HG02623 (cell line): ENCODE data around the gene ALX4.

Experiments
- ATAC-seq: cut with Tn5 transposase; IDR thresholded peaks from one replicate; pipeline ENCODE4 v1.9.1; 2021; ENCODE audit warnings: moderate library complexity; ENCODE audit not compliant: unreplicated experiment

The ALX4 gene

DNA sequence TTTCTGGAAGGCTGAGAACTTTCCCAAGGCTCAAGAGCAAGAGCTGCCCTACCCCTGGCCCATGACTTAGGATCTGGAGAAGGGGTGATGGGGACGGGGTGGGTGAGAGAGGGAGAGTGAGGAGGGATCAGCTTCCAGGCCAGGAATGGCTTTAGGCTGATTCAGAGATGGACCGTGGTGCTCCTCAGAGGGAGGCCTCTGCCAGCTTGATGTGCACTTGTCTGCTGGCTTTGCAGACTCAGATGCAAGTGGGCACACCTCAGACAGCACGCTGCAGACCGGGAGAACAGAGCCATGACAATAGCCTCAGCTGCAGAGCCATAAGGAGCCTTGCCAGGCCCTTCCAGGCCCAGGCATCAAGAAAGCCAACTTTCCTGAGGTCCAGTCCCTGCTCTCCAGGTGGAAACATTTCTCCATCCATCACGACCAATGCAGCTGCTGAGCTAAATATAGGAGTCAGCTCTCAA lies 41.3 kb downstream of the ALX4 start:
- ATAC-seq: no peak

DNA sequence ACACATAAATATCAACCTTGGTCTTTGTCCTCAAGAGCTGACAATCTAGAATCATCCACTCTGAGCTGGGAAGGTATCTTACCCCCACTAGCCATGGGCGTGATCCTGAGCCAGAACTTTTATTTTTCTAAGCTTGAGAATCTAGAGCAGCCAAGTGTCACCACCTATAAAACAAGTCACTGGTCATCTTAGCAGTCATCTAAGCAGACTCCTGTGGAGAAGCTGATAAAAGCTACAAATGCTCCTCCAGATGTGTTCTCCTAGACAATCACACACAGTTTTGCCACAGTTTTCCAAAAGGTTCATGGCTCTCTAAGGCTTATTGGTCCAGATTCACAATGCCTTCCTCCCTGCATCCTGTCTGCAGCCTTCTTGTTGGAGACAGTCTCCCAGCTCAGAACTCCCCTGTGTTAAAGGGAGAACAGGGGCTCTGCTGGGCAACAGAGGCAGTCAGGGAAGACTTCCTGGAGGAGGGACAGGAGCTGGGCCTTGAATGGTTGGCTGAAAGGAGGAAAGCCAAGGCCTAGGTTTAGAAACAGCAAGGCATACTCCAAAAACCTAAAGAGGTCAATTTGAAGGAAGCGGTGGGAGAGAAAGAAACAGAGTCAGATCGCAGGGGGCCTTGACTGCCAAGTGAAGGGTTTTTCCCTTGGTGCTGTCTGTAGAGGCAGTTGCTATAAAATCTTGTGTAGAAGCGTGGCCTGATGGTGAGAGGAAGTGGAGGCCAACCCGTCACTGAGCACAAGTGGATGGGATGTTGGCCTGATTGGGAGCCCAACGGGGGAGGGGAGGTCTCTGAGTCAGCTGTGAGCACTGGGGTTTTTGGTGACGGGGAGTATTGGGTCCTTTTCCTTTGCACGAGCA lies 42.0 kb downstream of the ALX4 start:
- ATAC-seq: no peak

DNA sequence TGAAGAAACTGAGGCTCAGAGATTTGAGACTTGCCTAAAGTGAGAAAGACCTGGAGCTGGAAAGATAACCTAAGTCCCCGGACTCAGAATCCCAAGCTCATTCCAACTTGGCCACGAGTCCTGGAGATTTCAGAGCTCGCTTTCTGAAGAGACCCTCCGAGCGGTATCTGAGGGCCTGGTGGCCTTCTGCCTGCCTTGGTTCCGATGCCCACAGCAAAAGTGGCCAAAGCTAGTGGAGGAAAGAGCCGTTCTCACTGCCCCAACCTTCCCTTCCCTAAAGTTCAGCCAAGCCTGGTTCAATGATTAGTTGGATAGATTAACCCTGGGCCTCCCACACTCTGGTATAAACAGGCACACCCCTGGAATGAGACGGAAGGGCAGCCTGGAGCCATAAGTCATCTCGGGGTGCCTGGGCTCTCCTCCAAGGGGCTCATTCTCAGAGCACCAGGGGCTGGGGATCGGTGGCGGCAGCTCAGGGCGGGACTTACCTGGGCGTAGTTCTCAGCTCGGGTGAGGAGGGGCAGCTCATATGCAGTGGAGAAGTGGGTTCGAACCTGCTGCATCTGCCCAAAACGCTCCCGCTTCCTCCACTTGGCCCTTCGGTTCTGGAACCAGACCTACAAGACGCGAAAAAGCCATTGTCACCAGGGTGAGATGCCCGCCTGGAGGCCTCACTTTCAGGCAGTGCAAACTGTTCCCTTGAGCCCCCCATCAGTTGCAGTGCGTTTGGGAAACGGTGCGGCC lies 42.8 kb downstream of the ALX4 start:
- ATAC-seq: no peak

DNA sequence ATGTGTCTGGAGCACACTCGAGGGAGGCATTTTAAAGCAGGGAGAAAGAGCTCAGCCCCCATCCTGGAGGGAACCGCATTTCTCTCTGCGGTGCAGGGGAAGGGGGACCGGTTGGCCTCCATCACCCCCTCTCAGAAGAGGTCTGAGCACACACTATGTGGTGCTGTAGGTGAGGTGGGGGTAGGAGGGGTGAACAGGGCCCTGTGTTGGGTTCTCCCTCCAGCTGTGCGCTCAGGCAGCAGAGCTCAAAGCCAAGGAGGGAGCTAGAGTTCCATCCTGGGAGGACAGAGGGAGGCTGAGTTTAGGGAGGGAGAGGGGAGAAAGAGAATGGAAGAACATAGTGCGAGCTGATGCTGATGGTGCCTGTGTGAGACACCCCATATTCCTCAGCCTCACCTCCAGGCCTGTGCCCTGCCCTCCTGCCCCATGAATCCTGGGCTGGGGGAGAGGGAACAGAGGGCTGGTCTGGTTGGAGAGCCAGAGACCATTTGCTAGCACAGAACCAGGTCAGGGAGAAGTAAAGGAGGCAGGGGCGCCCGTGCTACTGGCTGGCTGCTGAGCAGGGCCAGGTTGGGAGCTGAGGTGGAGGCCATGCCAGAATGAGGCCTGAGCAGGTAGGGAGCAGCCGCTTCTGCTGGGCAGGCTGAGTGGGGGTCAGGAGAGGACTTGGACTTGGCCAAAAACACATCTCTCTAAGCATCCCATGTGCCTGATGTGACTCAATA lies 43.7 kb downstream of the ALX4 start:
- no peak for ATAC-seq

DNA sequence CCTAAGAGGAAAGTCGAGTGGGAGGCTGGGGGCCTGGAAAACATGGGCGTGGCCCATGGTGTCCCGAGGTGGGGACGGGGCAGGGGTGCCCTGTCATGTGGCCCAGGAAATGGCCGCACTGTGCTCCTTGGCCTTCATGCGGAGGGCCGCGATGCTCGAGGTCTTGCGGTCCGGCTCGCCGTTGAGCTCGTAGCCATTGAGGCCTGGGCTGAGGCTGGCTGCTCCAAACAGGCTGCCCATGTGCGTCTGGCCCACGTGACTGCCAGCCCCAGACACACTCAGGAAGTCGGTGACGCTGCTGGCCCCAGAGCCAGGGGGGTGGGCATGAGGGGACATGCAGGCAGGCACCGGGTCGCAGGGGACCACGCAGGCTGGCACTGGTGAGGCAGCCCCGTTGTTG lies 45.2 kb downstream of the ALX4 start:
- ATAC-seq: no peak

DNA sequence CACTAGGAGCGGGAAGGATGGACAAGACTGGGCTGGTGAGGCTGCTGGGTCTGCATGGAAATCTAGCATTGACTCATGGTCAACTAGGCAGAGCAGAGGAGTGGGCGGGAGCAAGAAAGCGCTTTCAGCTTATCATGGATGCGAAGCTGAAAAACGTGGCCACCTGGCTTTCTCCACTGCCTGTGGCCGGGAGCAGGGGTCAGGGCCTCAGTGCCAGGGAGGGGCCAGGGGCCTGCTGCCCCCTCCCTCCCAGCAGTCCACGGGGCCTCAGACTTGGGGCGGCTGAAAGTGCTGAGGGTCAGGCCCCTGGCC lies 45.5 kb downstream of the ALX4 start:
- no peak for ATAC-seq

DNA sequence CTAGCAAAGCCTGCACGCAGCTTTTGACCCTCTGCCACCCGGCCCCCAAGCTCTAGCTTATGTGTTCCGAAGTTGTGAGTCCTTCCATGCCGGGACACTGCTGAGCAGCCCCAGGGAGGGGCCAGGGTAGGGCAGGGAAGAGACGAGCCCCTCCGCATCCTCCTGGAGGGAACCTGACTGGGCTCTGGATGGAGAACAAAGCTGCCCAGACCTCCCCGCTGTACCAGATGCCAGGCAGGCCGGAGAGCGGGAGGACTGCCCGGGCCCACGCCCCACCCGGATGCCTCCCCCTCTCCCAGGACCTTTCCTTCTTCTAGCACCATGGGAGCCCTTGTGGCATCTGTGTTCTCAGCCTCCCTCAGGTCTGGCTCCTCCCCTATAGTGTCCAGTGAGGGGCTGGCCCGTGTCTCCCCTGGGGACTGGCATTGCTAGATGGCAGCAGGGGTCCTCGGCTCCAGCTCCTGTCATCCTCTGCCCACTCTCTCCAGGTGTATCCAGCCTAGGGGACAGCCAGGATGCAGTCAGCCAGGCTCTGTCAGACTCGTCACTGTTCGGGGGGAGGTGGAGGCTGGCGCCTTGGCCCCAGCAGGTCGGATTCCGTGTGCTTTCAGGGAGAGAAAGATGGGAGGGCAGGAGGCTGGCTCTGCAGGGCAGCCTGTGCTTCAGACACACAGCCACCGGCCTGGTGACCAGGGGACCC lies 46.1 kb downstream of the ALX4 start:
- ATAC-seq: no peak

DNA sequence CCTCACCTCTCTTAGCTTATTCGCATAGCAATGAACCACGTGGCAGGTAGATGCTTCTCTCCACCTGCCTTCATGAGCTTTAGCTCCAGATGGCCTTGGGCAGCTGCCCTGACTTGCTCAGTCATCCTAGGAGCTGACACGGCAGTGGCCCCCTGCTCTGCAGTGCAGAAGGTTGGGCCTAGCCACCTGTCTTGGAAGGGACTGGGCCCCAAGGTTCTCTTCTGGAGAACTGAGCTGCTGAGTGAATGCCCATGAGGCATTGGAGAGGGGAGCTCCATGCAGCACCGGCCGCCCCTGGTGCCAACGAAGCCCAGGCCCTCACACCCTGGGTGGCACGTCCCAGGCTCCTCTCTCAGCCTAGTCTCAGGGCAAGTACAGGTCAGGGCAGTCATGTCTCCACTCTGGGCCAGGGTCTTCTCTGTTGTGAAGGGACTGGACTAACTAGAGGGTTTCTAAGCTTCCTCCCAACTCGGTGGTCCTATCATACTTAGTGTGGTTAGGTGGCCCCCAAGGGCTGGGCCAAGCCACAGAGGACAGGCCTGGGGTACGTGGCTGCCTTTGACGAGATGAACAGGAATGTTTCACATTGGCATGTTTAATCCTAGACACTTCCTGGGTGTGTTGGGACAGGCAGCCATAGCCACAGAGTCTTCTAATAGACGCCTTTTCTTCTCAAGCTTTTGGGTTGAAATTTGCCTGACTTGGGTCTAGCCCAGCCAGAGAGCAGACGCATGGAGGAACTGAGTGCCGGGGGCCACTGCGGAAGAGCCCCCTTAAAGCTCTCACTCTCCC lies 47.9 kb downstream of the ALX4 start:
- ATAC-seq: no peak

DNA sequence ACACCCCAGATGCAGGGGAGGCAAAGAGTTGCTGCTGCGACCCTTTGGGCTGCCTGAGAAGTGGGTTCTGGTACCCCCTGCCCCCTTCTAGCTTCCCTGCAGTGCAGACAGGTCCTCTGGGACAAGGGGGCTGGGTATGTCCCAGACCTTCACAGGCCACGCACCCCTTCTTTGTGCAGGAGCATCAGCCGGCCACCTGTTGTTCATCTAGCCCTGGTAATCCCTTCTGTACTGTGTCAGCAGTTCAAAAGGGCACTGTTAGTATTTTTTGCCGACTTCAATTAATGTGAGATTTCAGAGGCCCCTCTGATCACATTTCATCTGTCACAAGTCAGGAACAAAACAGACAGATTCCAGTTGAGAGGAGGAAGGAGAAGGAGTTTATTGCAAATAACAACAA lies 49.9 kb downstream of the ALX4 start:
- no peak for ATAC-seq

DNA sequence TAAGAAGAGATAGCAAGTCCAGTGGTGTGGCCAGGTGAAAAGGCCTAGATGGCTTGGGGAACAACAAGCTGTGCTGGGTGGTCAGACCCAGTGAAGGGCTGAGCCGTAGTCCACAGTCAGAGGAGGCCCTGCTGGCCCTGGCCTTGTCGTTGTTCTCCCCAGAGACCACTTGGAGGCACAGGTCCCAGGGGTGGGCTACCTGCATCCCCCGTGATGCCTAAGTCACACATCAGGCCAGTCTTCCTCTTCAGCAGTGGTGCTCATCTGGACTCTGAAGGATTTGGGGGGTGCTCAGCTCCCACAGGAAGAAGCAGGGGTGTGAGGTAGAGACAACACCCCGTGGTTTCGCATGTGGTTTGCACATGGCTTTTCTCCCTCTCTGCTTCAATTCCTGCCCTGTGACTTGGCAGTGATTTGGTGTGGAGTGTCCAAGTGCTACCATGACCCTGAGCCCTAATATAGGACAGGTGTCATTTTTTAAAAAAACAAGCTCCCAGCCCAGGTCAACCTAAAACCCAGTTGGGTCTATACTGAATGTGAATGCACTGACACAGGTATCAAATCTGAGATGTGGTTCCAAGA lies 51.0 kb downstream of the ALX4 start:
- no peak for ATAC-seq

DNA sequence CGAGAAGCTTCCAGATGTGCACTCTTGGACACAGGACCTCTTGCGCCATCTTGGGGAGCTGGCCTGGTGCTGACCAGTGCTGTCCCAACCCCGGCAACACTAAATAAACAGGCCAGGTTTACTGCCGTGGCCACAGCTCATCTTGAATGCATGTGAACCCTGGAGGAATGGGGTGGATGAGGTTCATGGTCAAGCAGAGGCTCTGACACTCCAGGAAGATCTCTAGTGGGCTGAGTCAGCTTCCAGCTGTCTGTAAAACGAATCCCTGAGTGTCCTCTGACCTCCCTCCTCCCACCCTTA lies 51.8 kb downstream of the ALX4 start:
- ATAC-seq: no peak

DNA sequence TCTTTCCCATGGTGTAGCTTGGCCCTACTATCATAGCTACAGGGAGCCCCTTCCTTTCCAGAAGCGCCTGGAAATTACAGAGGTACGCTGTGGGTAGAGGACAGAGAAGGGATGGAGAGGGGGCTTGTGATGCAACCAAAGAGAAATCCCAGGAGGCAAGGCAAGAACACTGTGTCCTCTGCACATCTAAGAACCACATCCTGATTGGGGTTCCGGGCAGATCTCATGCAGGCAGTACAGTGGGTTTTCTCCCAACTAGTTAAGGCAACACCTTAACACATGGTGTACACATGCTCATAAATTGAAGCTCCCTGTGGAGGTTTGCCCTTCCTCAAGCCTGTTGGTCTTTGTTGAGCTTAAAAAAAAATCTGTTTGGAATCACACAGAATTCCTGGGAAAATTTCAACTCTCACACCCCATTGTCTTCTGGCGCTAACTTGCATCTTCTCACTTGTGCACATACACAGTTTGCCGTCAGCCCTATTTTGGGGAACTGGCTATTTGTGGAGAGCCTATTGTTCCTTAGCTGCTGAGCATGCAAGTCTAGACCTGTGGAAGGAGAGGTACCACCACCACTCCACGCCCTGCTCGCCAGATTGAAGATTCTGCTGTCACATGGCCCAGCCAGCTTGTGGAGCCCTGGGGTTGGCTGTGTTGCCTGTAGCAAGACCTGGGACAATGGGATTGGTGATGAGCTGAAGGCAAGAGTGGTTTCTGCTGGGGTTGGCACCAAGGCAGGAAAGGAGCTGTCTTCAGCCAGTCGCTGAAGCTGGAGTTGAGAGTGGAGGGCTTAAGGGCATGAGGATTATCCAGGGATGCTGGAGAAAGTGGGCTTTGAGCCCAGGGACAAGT lies 52.4 kb downstream of the ALX4 start:
- no peak for ATAC-seq

DNA sequence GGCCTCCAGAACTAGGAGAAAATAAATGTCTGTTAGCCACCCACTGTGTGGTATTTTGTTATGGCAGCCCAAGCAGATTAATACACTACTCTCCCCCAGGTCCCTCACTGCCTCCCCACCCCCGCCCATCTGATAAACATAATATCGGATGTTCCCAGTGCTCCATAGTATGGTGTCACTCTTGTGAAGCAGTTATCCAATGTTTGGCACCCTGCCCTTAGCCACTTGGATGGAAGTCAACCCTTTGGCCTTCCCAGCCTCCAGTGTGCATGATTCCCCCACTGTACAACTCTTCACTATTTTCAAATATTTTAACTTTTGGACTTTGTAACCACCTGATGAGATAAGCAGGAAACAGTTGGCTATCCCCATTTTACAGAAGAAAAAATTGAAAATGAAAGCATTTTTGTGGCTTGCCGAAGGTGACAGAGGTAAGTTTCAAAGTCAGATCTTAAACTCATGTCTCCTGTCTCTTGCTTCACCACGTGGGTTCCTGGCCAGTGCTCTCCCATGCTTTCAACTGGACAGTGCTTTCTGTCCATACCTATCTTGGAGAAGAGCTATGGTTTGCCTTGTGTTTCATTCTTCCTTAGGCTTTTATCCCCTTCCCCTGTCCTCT lies 53.2 kb downstream of the ALX4 start:
- no peak for ATAC-seq

DNA sequence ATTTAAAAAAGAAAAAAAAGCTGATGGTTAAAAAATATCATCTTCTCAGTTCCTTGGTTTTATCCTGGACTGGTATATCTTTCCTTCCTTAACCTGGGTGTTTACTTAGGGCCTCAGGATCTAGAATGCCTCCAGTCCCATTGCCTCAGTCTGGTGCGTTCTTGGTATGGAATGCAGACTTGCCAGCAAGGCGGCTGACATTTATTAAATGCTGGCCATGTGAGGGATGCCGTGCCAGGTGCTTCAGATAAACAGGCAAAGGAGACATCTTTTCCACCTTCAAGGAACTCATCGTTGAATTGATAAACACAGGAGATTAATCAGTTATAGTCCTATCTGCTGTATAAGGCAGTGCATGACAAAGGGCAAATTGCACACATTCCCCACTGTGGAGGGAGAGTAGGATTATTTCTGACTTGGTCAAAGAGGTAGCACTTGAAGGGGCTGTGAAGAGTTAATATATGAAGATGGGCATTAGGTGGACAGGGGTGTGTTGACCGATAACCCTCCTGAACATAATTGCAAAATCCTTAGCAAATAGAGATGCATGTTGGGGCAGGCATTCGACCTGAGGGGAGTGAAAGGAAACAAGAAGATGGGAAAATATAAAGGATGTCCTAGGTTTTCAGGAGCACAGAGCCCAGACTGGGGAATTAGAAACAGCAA lies 54.4 kb downstream of the ALX4 start:
- ATAC-seq: no peak

DNA sequence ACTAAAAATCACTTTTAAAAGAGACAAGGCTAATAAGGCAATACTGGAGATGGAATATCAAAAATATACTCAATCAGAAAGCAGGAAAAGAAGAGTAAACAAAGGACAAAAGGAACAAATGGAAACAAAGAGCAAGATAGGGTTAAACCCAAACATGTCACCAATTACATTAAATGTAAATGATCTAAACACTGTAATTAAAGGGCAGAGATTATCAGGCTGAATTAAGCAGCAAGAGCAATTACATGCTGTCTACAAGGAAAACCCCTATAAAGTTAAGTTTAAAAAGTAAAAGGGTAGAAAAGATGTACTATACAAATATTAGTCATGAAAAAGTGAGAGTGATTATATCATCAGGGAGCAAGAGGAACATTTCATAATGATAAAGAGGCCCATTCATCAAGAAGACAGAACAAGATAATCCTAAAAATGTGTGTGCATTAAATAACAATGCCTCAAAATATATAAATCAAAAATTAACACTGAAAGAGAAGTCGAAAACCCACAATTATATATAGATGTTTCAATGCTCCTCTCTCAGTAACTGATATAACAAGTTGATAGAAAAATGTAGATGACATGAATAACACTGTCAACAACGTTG lies 56.8 kb downstream of the ALX4 start:
- ATAC-seq: no peak

DNA sequence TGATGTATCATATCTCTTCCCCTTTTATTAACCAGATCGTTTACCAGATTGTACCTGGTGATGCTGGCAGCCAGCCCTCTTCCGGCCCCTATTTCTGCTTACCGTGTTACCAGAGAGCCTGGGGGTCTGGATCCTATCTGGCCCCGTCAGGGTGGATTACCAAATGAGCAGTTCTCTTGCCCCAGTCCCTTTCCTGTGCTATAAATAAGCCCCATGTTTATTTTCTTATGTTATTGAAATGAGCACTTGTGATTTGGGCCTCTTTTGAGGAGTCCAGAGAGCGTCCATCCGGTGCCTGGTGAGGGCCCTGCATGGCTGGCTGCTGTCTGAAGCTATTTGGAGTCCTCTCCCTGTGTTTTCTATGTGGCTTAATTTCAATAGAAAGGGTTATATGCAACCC lies 59.5 kb downstream of the ALX4 start:
- ATAC-seq: no peak

DNA sequence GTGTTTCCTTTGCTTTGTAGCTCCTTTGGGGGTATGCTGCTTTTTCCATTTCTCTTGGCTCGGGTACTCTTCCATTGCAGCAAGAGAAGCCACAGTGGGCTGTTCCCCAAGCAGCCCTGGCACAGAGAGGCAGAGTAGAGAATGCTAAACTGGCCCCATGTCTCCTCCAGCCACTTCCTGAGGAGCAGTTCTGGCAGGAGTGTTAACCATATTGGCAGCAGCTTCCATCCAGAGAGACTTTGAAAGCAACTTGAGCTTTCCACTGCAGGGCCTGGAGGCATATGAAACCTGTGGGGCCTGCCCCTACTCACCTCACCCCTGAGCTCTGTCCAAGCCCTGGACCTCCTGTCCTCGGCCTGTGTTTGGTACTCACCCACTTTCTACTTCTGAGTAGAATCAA lies 61.8 kb downstream of the ALX4 start:
- ATAC-seq: no peak

DNA sequence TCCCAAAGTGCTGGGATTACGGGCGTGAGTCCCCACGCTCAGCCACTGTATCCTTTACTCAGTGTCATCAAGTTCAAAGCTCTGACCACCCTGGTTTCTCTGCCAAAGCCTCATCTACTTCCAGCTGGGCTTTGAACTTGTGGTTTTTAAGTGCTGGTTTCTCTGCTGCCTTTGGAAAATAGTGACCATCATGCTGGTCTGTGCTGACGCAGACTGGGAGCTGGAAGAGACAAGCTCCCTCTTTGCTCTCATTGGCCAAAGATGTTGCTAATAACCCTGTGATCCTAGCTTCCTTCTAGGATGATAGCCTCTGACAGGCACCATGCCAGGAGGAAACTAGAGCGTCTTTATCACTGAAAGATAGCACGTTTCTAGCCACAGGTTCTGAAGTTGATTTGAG lies 62.4 kb downstream of the ALX4 start:
- ATAC-seq: no peak
